Mammary epithelial cell (primary cell): Measurements from ENCODE around the gene RABGAP1L.

Experiments used
- EZH2 ChIP-seq: IDR thresholded peaks from 2 replicates; pipeline ENCODE4 v1.6.1; 2012; ENCODE audit warnings: low read length, inconsistent platforms, borderline replicate concordance
- TF ChIP-seq, protein P1 (sequence below), 2 donors: IDR thresholded peaks in 1 of 2; conservative IDR thresholded peaks in 1 of 2; 2 replicates each; pipeline ENCODE4 v1.5.1; 2011 to 2012; ENCODE audit warnings: inconsistent platforms in 2 of 2, low read length in 2 of 2, mild to moderate bottlenecking in 2 of 2, control low read depth in 1 of 2, low read depth in 1 of 2; ENCODE audit not compliant: insufficient read depth in 1 of 2; ENCODE audit errors: extremely low read depth in 1 of 2

DNA sequence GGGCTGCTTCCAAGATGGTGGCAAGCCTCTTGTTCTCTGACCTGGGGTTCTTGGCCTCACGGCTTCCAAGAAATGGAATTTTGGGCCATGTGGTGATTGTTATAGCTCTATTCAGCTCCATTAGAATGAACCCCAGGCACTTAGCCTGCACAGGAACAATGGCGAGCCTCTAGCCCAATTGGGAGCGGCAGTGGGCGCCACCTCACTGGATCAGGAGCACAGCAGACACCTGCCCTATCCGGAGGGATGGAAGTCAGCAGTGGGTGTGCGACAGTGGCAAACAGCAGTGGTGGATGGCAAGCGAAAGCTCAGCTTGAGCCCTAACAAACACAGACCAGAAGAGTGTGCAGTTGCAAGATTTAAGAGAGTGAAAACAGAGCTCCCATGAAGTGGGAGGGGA lies 519.3 kb downstream of the RABGAP1L start:
- TF ChIP-seq, protein P1, sequence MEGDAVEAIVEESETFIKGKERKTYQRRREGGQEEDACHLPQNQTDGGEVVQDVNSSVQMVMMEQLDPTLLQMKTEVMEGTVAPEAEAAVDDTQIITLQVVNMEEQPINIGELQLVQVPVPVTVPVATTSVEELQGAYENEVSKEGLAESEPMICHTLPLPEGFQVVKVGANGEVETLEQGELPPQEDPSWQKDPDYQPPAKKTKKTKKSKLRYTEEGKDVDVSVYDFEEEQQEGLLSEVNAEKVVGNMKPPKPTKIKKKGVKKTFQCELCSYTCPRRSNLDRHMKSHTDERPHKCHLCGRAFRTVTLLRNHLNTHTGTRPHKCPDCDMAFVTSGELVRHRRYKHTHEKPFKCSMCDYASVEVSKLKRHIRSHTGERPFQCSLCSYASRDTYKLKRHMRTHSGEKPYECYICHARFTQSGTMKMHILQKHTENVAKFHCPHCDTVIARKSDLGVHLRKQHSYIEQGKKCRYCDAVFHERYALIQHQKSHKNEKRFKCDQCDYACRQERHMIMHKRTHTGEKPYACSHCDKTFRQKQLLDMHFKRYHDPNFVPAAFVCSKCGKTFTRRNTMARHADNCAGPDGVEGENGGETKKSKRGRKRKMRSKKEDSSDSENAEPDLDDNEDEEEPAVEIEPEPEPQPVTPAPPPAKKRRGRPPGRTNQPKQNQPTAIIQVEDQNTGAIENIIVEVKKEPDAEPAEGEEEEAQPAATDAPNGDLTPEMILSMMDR (conservative IDR thresholded peaks at IDR 0.05 in 1 of 2, IDR thresholded peaks at IDR 0.05 in 1 of 2; ENCODE audit: extremely low read depth in 1 of 2, insufficient read depth in 1 of 2, low read depth in 1 of 2, low read length in 2 of 2): no peak
- TF ChIP-seq EZH2: no peak
